Skin of body (tissue), 2 donors: ENCODE data around the gene RPS6KC1. TPM values are rescaled to one million over a fixed set of nuclear protein-coding genes. Genes with fewer than 3 reads are reported as not detected.
"Not testable (repeated sequence)": the region's sequence is repeated elsewhere in the genome, so short reads cannot be mapped to it uniquely, and the experiment has no call there.

Source experiments
- DNase-seq: peaks from one replicate; lab custom pipeline; 2025; lab: John Stamatoyannopoulos, UW
- total RNA-seq: library from RNA; depleted of rRNA; stranded (reverse); fragments of >200 nt; gene quantifications from one replicate; pipeline ENCODE4 v1.2.3, GENCODE V29; 2014

RPS6KC1 gene
- total RNA-seq, 1 donor from 2014 or later = 38.0 TPM

DNA sequence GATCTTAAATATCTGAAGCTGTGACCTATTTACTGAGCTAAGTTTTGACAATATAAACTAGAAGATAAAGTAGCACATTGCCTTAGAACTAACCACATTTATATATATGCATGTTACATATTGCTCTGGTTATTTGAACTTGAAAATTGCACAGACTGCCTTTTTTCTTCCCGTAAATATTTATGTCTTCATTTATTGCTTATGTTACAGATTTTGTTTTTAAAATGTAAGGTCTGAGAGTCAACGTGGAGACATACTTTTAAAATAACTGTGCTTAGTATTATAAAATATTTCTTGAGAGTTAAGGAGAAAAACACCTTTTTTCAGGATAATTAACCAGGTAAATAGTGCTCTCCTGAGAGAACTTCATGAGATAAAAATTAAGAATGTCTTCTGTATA is 3.1 kb downstream of the RPS6KC1 start:
- no peak for DNase-seq

DNA sequence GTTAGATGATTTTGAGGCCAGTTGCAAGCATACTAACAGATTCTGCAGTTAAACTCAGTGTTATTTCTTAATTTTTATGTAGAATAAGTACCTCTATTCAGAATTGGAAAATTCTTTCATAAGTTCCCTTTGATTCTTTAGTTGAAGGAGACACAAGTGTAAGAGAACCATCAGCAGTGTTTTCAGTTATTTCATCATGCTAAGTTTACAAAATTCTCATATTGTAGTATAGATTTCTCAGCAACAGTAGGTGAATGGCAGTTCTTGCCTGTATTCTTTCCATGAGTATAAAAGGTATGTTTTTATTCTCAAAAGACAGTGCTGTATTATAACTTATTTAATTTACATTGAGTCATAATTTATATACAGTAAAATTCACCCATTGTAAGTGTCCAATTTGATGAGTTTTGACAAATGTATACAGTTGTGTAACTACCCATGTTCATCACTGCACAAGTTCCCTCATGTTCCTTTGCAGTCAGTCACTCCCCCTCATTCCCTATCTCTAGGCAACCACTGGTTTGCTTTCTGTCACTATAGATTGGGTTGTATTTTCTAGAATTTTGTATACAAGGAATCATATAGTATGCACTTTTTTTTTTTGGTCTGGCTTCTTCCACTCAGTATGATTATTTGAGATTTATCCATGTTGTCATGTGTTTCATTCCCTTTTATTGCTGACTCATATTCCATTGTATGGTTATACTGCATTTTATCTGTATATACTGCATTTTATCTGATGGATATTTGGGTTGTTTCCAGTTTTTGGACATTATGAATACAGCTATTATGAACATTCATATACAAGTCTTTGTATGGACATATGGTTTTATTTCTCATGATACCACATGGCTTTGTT is 3.9 kb downstream of the RPS6KC1 start:
- no peak for DNase-seq

- DNase-seq = no peak
These were observed 4.7 kb downstream of the RPS6KC1 start for GRCh38 chr1:213055767-213056166.

GRCh38 chr1:213057264-213058059 is 6.4 kb downstream of the RPS6KC1 start:
- DNase-seq = no peak

DNA sequence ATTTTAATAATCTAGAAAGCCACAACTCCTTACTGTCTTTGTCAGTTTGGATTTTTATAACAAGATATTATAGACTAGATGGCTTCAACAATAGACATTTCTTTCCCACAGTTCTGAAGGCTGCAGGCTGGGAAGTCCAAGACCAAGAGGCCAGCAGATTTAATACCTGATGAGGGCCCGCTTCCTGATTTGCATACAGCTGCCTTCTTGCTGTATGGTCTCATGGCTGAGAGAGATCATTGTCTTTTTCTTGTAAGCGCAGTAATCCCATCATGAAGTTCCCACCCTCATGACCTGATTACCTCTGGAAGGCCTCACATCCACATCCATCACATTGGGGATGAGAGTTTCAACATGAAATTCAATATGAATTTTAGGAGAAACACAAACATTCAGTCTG is 9.8 kb downstream of the RPS6KC1 start:
- no peak for DNase-seq

GRCh38 chr1:213061263-213061662 is 10.2 kb downstream of the RPS6KC1 start:
- no peak for DNase-seq

GRCh38 chr1:213065800-213066199 is 14.8 kb downstream of the RPS6KC1 start:
- no peak for DNase-seq

GRCh38 chr1:213066363-213066762 is 15.3 kb downstream of the RPS6KC1 start:
- no peak for DNase-seq

DNA sequence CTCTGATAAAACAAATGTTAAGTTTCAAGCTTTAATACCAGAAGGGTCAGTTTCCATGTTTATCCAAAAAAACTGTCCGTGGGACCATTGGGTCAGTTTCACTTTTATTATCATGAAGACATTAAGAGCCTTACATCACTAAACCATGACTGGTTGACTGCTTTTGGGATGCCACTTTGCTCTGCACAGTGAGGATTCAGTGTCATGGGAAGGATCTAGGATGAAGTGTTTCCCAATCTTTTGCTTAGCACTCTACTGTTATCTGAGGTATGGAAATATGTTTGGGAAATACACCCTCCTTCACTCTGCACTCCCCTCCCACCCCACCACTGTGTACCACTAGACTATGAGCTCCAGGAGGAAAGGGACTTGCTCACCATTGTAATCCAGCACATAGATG is 16.3 kb downstream of the RPS6KC1 start:
- DNase-seq = no peak

DNA sequence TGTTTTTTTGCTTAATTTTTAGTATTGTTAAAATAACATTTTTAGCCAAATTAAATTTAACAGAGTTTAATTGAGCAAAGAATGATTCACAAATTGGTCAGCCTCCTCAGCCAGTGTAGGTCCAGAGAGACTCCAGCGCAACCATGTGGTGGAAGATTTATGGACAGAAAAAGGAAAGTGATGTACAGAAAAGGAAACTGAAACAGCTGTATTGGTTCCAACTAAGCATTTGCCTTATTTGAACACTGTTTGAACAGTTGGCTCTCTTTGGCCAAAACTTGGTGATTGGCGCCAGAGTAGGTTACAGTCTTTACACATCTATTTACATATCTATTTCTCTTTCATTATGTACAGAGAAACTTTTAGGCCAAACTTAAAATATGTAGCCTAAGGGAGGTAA is 19.4 kb downstream of the RPS6KC1 start:
- DNase-seq = peak; percentile 17

GRCh38 chr1:213075725-213076124 is 24.7 kb downstream of the RPS6KC1 start:
- no peak for DNase-seq

DNA sequence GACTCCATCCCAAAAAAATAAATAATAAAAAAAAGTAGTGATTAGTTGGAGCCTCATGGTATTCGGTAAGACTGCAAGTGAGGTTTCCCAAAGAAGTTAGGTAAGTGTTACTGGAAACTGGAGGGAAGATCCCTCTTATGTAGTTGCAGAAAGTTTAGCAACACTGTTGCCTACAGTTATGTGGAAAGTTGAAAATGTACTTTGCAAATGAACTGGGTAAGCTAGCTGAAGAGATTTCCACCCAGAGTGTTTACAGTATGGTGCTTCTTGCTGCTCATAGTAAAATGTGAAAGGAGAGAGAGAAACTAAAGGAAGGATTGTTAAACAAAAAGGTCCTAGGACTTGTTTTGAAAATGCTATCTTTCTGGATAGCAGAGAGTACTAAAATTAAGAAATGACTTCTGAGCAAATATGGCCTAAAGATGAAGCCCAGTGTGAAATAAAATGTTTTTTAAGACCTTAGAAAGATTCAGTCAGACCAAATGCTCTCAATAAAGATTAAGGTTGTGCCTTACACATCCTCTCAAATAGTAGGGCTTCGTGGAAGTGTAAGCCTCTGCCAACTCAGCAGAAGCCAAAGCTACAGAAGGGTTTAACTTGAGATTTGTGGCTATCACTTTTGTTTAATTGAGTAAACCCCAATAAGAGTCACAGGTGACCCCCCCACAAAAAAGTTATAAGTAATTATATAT is 31.5 kb downstream of the RPS6KC1 start:
- no peak for DNase-seq

GRCh38 chr1:213083112-213083445 is 32.0 kb downstream of the RPS6KC1 start:
- no peak for DNase-seq

GRCh38 chr1:213087911-213088310 is 36.9 kb downstream of the RPS6KC1 start:
- no peak for DNase-seq

DNA sequence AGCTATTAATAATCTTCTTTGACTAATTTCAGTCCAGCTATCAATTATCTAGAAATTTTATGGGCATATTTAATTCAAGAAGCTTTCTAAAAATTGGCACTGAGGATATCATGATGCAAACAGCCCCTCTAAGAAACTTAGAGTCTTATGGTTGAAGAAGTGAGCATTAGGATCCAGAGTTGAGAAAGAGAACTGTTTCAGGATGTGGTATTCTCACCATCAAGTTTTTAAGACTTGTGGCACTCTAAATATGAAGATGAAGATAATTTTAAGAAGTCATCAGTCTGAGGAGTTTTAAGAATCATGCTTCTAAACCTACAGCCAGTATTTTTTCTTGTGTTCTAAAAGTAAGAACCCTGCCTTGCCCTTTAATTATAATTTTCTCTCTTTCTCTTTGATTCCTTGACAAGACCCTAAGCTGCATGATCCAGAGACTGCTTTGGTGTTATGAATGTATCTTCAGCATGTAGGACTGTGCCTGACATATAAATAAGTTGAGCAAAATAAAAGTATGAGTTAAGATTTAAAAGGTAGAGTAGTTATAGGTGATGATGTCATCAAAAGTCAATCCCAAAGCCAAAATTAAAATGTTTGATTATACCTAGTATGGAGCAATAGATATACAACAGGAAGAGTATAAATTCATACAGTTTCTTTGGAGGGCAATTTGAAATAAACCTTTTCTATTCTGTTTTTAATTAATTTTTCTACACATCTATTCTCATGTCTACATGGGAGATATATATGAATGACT is 39.1 kb downstream of the RPS6KC1 start:
- no peak for DNase-seq

DNA sequence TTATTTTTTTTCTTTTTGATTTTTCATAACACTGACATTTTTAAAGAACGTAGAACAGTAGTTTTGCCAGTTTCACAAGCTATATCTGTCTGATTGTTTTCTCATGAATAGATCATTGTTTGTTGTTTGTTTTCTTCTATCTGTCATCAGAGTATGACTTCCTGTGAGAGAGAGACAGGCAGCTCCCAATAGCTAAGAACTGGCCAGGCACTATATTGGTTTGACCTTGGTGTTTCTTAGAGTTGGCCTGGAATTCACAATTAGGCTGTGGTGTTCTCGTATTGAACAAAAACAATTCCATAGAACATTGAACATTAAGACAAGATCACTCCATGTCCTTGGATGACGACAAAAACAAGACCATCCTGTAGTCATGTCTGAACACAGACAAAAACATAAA is 43.4 kb downstream of the RPS6KC1 start:
- DNase-seq = no peak

GRCh38 chr1:213095467-213095866 is 44.4 kb downstream of the RPS6KC1 start:
- DNase-seq = no peak

DNA sequence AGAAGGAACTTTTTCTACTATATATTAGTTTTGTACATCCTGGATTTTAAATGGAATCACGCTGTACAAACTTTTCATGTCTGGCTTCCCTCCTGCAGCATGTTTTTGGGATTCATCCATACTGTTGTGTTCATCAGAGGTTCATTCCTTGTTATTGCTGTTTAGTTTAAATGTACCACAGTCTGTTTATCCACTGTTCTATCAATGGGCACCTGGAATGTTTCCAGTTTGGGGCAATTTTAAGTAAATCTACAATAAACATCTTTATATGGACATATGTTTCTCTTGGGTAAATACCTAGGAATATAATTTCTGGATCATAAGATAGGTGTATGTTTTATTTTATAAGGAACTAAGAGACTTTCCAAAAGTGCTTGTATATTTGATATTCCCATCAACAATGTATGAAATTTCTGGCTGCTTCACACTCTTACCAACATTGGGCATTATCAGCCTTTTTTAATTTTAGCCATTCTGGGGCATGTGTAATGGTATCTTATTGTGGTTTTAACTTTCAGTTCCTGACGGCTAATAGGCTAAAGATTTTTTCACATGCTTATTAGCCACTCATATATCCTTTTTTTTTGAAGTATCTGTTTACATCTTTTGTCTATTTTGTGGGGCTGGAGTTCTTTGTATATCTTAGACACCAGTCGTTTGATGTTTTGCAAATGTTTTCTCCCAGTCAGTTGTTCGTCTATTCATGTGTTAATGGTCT is 48.8 kb downstream of the RPS6KC1 start:
- DNase-seq = no peak

DNA sequence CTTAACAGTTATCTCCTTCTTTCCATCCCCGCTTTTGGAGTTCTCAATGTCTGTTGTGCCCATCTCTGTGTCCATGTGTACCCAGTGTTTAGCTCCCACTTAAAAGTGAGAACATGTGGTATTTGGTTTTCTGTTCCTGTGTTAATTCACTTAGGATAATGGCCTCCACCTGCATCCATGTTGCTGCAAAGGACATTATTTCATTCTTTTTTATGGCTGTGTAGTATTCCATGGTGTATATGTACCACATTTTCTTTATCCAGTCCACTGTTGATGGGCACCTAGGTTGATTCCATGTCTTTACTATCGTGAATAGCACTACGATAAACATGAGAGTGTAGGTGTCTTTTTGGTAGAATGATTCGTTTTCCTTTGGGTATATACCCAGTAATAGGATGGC is 49.5 kb downstream of the RPS6KC1 start:
- DNase-seq = not testable (repeated sequence)

DNA sequence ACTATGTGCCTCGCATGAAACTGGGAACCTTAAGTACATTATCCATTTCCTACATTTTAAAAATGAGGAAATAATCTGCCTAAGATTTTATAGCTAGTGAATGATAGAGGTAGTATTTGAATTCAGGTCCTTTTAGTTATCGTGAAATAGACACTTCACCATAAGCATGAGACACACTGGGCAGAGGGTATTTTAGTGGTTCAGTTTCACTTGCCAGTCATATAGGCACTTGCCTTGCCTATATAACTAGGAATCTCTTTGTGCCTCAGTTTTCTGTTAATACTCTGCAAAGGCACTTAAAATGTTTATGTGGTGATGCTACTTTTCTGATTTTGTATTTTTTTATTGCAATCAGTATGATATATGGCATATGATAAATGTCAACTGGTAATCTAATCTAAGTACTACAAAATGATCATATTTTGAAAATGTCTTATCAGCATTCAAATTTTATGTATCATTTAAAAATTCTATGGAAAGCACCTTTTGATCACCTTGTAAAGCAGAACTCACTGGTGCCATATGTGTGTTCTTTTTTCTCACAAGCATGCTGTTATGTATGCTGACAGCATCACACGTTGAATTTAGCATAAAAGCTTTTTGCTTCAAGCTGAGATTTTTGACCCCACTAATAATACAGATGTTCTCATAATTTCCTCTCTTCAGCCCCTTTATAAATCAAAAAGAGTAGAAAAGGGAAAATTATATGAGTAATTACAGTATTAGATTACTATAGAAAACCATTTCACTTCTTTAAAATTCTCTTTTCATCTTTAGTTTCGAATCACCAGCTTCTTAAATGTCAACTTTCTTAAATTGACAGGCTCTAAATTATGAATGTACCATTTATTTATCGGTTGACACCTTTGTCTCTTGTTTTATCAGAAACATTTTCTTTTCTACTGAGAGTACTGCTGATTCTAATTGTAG is 52.6 kb downstream of the RPS6KC1 start:
- no peak for DNase-seq
